ENCODE results near the gene RNF8. TPM values are rescaled to one million over a fixed set of nuclear protein-coding genes. Genes with fewer than 3 reads are reported as not detected.
A peak's percentile ranks its signal among the peaks of the same experiment; 100 is the strongest.
"Not testable (repeated sequence)": the region's sequence is repeated elsewhere in the genome, so short reads cannot be mapped to it uniquely, and the experiment has no call there.

The RNF8 gene
- total RNA-seq, 1 donor from 2014 or later: 14.0 TPM

- DNase-seq (ENCODE audit: low read depth): no peak
These were observed 32.7 kb upstream of the RNF8 start for GRCh38 chr6:37321101-37321500.

DNA sequence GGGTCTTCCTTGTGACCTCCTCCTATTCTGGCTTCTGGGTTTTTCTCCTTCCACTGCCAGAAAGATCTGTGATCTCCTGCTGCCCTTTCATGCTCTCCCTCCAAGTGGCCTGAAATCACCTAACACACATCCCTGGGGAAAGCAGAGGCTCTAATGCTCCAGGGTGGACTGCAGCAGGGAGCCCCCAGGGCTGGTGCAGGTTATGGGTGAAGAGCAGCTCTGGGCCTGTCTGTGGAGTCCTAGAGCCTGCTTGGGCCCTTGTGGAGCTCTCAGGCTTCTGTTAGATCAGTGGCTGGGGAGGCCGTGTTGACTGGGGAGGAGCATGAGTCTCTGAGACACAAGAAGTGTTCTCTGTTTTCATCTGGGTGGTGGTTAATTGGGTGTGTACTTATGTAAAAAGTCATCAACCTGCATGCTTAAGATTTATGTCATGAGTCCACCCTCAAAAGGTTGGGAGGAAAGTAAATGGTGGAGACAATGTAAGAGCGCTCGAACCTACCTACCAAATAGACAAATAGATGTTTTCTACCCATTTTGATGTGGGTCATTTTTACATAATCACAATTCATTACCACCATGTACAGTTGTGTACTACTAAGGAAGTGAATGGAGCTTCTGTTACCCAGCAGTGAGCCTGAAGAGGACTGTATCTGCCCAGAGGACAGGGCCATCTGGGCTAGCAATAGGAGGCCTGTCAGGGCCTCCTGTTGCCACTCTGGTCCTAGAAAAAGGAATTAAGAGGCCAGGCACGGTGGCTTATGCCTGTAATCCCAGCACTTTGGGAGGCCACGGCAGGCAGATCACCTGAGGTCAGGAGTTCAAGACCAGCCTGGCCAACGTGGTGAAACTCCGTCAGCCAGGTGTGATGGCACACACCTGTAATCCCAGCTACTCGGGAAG is 32.0 kb upstream of the RNF8 start:
- no peak for DNase-seq (ENCODE audit: low read depth)

DNA sequence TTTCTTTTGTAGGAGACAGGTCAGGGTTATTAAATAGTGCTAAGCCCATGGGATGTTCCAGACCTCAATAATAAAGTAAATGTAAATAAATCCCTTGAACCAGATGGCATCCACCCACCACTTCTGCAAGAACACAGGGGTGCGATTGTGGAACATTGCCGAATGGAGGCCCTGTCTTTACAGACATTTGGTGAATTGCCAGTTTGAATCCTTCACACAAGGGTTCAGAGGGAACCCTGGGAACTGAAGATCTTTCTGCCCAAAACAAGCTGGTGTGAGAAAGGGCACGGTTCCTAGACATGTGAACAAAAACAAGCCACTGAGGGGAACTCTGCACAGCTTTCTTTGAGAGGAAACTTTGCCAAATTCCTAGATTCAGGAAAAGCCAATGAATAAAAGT is 30.2 kb upstream of the RNF8 start:
- DNase-seq (ENCODE audit: low read depth): peak; percentile 26

DNA sequence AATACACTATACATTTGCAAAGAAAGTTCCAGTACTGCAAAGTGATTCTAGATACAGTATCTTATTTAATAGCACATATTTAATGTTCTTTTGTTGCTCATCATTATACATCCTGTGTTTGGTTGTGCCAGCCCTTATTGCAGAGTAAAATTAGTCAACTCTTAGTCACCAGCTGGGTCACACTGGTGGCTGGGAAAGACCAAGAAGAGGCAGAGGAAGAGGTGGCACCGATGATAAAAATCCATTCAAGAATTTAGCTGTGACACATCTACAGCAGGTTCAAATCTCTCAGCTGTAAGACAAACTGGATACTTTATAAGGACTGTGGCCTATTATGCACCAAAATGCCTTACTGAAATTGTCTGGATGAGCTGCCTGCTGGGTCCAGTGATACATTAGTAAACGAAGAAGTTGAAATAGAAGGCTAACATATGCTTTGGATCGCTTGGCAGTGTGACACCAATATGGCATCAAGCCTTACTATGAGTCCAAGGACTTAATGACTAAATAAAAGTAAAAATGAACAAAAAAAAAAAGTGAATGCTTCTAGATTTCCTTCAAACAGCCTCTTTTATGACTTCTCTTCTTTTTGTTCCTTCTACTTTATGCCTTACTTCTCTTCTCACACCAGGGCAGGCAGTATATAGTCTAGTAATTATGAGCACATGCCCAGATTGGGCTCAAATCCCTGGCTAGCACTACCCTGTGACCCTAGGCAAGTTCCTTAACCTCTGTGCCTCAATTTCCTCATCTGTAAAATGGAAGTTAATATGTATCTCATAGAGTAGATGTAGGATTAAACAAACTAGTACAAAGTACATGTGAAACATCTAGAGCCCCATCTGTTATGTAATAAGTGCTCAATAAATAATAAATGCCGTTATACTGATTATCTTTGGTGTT is 29.4 kb upstream of the RNF8 start:
- DNase-seq (ENCODE audit: low read depth): peak; percentile 36

DNA sequence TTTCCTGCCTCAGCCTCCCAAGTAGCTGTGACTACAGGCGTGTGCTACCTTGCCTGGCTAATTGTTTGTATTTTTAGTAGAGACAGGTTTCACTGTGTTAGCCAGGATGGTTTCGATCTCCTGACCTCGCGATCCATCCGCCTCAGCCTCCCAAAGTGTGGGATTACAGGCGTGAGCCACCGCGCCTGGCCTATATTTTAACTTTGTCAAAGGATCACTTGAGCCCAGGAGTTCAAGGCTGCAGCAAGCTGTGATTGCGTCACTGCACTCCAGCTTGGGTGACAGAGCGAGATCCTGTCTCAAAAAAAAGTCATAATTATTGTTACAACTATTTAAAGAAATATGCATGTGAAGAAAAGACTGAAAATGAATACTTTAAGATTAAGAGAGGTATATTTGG is 23.4 kb upstream of the RNF8 start:
- DNase-seq (ENCODE audit: low read depth): not testable (repeated sequence)

DNA sequence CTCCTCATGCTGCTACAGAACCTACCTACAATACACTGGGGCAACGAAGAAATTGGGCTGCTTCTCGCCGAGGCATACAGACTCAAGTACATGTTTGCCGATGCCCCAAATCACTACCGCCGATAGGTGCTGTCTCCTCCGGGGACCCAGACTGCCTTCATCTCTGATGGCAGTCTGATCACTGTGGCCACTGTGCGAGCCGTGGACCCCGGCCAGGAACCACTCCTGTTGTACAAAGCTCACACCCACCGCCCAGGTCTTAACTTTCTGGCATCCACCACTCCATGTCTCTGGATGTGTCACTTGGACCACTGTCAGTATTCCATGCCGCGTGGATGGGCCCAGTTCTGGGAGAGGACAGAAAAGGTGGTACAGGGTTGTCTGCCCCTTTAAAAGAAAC is 22.7 kb upstream of the RNF8 start:
- no peak for DNase-seq (ENCODE audit: low read depth)

- no peak for DNase-seq (ENCODE audit: low read depth)
These were observed 20.9 kb upstream of the RNF8 start for GRCh38 chr6:37332894-37333293.

GRCh38 chr6:37334047-37334446 is 19.7 kb upstream of the RNF8 start:
- DNase-seq (ENCODE audit: low read depth): no peak

DNA sequence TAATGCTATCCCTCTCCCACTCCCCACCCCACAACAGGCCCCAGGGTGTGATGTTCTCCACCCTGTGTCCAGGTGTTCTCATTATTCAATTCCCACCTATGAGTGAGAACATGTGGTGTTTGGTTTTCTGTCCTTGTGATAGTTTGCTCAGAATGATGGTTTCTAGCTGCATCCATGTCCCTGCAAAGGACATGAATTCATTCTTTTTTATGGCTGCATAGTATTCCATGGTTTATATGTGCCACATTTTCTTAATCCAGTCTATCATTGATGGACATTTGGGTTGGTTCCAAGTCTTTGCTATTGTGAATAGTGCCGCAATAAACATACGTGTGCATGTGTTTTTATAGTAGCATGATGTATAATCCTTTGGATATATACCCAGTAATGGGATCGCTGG is 15.5 kb upstream of the RNF8 start:
- not testable (repeated sequence) for DNase-seq (ENCODE audit: low read depth)

- DNase-seq (ENCODE audit: low read depth): no peak
These were observed 15.0 kb upstream of the RNF8 start for GRCh38 chr6:37338745-37339255.

DNA sequence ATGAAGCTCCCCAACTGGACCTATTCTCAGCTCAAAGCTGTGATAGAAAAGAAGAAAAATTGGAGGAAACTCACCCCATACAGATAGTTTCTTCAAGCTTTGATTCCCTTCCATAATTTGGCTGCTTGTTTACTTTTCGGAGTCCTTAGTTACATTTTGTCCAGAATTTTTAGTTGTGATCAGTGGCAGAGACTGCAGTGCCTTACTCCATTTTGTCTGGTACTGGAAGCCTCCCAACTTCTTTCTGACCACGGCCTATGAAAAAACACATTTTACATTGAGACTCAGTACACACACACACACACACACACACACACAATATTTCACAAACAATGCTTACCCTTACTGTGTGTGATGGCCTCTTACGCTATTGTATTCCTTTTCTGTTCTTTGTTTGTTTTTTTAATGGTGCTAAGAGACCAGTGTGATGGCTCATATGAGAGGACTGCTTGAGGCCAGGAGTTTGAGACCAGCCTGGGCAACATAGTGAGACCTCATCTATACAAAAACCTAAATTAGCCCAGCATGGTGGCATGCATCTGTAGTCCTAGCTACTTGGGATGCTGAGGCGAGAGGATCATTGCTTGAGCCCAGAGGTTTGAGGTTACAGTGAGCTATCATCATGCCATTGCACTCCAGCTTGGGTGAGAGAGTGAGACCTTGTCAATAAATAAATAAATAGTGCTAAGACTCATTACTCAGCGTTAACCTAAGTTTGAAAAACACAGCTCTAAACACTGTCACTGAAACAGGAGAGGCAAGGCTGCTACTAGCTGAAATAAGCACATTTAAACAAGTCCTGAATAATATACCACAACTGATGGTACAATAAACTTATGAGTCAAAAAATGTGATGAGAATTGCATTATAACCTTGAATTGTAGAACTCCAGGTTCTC is 13.8 kb upstream of the RNF8 start:
- no peak for DNase-seq (ENCODE audit: low read depth)

DNA sequence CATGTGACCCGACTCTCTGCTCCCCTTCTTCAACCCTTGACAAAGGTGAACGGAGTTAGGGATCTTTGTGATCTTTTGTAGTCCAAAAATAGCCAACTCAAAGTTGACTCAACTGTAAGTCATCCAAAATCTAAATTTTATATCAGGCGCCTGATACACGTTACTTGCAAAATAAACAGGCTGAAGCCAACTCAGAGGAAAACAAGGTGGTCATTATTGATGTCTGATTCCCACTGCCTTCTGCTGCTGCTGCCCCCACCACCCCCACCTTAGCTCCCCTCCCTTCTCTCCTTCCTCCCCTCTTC is 13.2 kb upstream of the RNF8 start:
- no peak for DNase-seq (ENCODE audit: low read depth)

DNA sequence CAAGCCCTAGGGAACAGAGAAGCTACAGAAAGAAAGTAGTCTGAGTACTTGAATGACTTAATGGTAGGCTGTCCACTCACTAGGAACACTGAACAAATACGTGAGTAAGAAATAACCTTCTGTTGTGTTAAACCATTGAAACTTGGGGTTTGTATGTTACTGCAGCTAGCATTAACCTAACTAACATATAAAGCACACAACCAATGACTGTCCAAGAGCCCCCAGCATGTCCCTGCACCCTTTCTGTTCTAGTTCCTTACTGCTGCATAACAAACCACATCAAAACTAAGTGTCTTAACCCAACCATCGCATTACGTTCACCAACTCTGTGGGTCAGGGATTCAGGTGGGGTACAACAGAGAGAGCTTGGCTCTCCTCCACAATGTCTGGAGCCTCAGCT is 10.5 kb upstream of the RNF8 start:
- no peak for DNase-seq (ENCODE audit: low read depth)

GRCh38 chr6:37344308-37344707 is 9.5 kb upstream of the RNF8 start:
- no peak for DNase-seq (ENCODE audit: low read depth)

DNA sequence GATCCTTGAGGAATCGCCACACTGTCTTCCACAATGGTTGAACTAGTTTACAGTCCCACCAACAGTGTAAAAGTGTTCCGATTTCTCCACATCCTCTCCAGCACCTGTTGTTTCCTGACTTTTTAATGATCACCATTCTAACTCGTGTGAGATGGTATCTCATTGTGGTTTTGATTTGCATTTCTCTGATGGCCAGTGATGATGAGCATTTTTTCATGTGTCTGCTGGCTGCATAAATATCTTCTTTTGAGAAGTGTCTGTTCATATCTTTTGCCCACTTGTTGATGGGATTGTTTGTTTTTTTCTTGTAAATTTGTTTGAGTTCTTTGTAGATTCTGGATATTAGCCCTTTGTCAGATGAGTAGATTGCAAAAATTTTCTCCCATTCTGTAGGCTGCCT is 8.0 kb upstream of the RNF8 start:
- not testable (repeated sequence) for DNase-seq (ENCODE audit: low read depth)

GRCh38 chr6:37347177-37347576 is 6.6 kb upstream of the RNF8 start:
- no peak for DNase-seq (ENCODE audit: low read depth)

GRCh38 chr6:37347670-37348111 is 6.1 kb upstream of the RNF8 start:
- no peak for DNase-seq (ENCODE audit: low read depth)

GRCh38 chr6:37351027-37351426 is 2.8 kb upstream of the RNF8 start:
- DNase-seq (ENCODE audit: low read depth): no peak

GRCh38 chr6:37352384-37352783 is 1.4 kb upstream of the RNF8 start:
- DNase-seq (ENCODE audit: low read depth): no peak

DNA sequence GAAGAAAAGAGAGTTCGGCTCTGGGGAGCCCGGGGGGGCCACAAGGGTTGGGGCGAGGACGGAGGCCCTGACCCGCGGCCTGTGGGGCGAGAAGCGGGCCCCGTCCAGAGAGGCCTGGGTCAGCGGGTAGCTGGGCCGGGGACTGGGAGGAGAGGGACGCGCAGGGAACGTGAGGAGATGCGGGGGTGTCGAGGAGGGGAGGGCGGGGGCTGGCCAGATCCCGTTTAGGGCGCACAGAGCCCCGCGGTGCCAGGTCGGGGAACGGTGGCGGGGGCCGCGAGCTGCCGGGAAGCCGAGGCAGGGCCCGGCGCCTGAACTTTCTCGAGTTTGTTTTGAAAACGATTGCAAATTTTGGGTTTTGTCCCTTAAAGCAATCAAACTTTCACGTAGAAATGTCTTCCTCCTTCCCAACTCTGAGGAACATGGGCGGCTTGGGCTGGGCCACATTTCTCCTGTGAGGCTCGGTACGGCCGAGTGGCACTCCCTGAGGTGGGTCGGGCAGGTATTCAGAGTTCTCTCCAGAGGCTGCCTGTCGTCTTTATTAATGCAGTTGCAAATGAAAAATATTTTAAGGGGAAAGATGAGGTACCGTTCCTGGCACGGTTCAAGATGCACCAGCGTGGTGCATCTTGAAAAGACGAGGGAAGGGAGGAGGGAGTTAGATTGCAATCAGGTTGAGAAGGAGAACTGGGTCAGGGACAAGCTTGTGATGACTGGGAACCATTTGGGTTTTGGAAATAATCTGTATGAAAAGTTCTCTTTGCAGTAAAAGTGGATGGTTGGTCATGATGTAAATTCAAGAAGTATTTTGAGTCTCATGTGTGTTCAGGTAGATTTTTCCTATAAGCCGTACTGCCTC is 972 bp downstream of the RNF8 start:
- DNase-seq (ENCODE audit: low read depth): peak; percentile 19

All from myocyte (in vitro differentiated cells).